CD4-positive, alpha-beta T cell treated with Interleukin-21 for 1 hour (primary cell): ENCODE measurements around the gene HGS.

Experiments
- DNase-seq: peaks from one replicate; pipeline ENCODE4 v3.0.0-alpha.2; 2020

HGS gene

DNA sequence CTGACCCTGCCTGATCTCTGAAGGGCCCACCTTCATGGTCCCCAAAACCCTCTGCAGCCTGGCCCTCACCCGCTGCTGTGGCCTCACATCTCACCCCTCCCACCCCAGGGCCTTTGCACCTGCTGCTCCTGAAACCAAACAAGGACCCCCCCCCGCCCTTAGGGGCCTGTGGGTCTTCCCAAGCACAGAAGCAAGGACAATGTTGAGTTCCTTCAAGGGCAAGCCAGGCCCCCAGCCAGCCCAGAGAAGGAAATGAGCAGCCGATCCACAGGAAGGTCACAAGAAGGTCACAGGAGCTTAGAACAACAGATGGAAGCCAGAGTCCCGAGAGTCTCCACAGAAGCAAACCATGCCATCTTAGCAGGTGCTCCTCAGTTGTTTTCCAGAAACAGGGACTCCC lies 27.0 kb upstream of the HGS start:
- DNase-seq, result no peak

GRCh38 chr17:81659038-81659437 lies 24.8 kb upstream of the HGS start:
- DNase-seq, result no peak

GRCh38 chr17:81660441-81660840 lies 23.4 kb upstream of the HGS start:
- DNase-seq, result no peak

DNA sequence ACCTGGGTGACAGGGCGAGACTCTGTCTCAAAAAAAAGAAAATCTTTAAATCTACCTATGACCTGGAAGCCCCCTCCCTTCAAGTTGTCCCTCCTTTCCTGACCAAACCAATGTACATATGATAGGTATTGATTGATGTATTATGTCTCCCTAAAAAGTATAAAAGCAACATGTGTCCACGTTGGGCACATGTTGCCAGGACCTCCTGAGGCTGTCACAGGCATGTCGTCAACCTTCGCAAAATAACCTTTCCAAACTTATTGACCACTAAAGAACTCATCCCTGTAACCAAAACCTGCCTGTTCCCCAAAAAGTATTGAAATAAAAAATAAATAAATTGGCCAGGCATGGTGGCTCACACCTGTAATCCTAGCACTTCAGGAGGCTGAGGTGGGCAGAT lies 21.8 kb upstream of the HGS start:
- DNase-seq, result no peak

- no peak for DNase-seq
Measured at GRCh38 chr17:81664051-81664470, 19.8 kb upstream of the HGS start.

GRCh38 chr17:81665205-81666091 lies 18.4 kb upstream of the HGS start:
- DNase-seq, result peak; percentile 40

DNA sequence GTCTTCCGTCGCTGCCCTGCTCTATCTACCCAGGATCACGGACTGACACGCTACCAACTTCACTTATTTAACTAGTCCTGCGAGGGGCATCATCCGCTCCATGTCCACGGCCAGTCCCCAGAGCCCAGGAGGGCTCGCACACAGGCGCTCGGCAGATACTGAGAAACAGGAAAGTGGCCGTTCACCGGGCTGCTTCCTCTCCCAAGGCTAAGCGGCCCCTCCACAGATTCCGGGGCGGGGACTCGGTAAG lies 17.8 kb upstream of the HGS start:
- DNase-seq, result peak; percentile 28

DNA sequence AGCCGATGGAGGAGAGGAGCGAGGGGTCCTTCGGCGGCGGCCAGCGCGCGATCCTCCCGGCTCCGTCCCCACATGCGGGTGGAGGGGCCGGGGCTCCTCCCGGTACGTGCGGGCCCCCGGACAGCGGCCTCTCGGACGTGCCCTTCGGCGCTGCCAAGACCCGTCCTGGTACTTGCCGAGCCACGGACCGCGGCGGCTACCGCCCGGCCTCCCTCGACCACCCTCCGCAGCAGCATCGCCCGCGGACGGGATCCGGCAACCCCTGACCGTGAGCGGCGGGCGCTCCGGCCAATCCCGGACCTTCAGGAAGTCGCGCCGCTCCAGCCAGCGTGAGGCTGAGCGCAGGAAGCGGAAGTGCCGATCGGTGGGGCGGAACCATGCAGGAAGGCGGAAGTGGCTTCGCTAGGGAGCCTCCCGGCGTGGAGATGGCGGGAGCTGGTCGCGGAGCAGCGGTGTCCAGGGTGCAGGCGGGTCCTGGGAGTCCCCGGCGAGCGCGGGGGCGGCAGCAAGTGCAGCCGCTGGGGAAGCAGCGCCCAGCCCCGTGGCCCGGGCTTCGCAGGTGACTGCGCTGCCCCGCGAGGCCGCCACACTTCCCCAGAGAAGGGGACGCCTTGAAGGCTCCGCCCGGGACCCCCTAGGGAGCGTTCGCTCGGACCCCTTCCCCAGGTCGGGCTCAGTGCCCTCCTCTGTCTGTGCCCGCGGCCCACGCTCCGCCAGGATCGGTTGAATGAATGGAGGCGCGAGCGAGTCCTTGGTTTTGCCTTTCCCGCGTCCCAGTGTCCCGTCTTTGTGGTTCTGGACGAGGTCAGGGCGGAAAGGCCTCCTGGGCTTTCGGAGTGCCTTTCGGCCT lies 17.2 kb upstream of the HGS start, which contains the start of the genes CCDC137 and OXLD1:
Gene CCDC137, plus strand, starts transcription at position 396 of the 850 bp plus-strand sequence. Its CDS starts 30 bp downstream, at position 426.
Gene OXLD1, minus strand, starts transcription at position 264 of the 850 bp plus-strand sequence. Its CDS starts 28 bp downstream, at position 236.
- peak; percentile 92 for DNase-seq

GRCh38 chr17:81667754-81668153 lies 16.1 kb upstream of the HGS start:
- no peak for DNase-seq

DNA sequence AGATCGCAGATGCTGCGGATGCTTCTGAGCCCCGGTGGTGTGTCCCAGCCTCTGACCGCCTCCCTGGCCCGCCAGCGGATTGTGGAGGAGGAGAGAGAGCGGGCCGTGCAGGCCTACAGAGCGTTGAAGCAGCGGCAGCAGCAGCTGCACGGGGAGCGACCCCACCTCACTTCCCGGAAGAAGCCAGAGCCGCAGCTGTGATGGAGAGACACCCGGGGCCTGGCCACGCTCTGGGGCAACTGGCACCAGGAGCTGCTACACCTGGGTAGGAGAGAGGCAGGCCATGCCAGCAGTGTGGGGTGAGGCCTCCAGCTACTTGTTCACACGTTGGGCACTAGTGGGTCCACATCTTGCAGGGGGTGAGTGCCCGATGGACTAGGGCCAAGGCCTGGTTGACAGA lies 11.3 kb upstream of the HGS start:
- DNase-seq, result no peak

GRCh38 chr17:81672954-81673353 lies 10.9 kb upstream of the HGS start:
- DNase-seq, result no peak

DNA sequence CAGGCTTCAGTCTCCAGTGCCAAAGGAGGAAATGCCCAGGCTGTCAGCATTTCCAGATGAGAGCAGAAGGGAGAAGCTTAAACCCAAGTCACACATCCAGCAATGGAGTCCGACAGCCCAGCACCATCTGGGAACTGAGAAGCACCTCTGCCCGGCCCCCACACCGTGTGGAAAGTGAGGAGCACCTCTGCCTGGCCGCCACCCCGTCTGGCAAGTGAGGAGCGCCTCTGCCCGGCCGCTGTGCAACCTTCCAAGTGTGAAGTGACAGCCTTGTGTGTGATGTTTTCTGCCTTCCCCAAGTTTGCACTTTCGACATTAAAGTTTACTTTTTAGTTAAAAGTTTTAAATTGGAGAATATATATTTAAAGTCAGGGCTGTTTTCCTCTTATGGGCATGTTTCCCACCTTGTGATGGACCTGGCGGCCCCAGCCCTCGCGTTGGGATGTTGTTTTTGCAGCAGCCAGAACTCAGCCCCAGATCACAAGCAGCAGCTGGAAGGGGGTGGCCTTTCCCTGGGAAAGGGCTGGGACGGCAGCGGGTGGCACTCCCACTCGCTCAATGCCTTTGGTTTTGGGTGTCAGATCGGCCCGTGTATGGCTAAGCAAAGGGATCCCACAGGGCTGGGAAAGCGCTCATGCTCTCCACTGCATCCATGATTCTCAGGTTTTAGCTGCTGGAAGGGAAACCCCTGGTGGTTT lies 10.1 kb upstream of the HGS start:
- DNase-seq, result no peak

GRCh38 chr17:81675515-81676221 lies 8.1 kb upstream of the HGS start:
- peak; percentile 45 for DNase-seq

- DNase-seq, result no peak
Measured at GRCh38 chr17:81676906-81677305, 6.9 kb upstream of the HGS start.

DNA sequence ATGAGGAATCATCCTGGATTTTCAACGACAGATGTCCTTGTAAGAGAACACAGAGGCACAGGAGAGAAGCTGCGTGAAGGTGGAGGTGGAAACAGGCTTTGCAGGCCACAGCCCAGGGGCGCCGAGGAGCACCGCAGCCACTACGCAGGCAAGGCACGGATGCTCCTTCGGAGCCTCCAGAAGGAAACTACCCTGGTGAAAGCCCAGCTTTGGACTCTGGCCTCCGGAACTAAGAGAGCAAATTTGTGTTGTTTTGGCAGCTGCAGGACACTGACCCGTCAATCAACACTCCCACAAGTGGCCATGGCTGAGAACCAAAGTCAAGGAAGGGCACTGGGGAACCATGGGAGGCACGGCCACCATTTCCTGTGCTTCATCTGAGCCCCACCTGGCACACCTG lies 3.7 kb upstream of the HGS start:
- DNase-seq, result no peak

DNA sequence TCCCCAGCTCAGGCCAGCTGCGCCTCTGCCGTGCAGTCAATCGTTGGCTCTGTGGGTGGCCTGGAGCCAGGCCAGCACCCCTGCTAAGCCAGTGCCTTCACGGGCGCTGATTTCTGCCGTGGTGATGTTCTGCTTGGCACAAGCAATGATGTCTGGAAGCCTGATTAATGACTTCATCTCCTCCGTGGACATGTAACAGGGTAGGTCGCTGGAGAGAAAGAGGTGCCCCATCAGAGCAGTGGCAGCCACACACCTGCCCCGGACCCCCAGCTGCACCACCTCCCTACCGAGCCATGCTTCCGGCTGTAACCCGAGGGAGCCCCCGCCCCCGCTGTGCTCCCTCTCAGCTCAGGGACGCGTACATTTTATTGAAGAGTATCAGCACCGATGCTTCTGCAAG lies 2.1 kb upstream of the HGS start:
- DNase-seq, result no peak

GRCh38 chr17:81682565-81683207 lies 1.1 kb upstream of the HGS start:
- DNase-seq, result no peak

- no peak for DNase-seq
Measured at GRCh38 chr17:81683208-81683583, 615 bp upstream of the HGS start.

- DNase-seq, result no peak
Measured at GRCh38 chr17:81684442-81684911, 666 bp downstream of the HGS start.

- no peak for DNase-seq
Measured at GRCh38 chr17:81685108-81685507, 1.3 kb downstream of the HGS start.

- no peak for DNase-seq
Measured at GRCh38 chr17:81686614-81687013, 2.8 kb downstream of the HGS start.
